Right ventricle myocardium inferior (tissue), 1 donor: Measurements from ENCODE around the gene RERGL. TPM values are rescaled to one million over a fixed set of nuclear protein-coding genes. Genes with fewer than 3 reads are reported as not detected.
A peak's percentile ranks its signal among the peaks of the same experiment; 100 is the strongest.
"Not testable (repeated sequence)": the region's sequence is repeated elsewhere in the genome, so short reads cannot be mapped to it uniquely, and the experiment has no call there.

Experiments
- ATAC-seq: fragments of 200-7000 bp; cut with Tn5 transposase; one replicate; pipeline ENCODE4 v1.9.1; 2020; ENCODE audit warnings: mild to moderate bottlenecking, moderate library complexity
- DNase-seq: peaks from one replicate; pipeline ENCODE4 v3.0.0; 2021; ENCODE audit errors: missing footprints
- intact Hi-C: fragments of 100-400 bp; cut with DNase I; formaldehyde crosslinking; loops from one replicate; pipeline ENCODE4 v1.11.0; 2022
- long read RNA-seq: library from polyadenylated mRNA; unstranded; transcript quantifications from one replicate; pipeline ENCODE4 v2.0.0, GENCODE V29; 2021
- total RNA-seq: library from RNA; stranded (reverse); fragmentation: NEBNext Ultra II Directional; extraction: Animal tissue kit (Norgen Biotek cat#: 25700); gene quantifications from one replicate; pipeline ENCODE4 v1.2.1, GENCODE V29; 2021
- donor health status: DM: no; HTN: yes; CAD: no; lungs with severe emphysema.

Gene RERGL, protein sequence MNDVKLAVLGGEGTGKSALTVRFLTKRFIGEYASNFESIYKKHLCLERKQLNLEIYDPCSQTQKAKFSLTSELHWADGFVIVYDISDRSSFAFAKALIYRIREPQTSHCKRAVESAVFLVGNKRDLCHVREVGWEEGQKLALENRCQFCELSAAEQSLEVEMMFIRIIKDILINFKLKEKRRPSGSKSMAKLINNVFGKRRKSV
- total RNA-seq, result 2.1 TPM
- long read RNA-seq, partial matches to known transcripts, result 0 of 1 reads
- long read RNA-seq, other reads (novel, unspliced or antisense), result 0 of 1 reads

DNA sequence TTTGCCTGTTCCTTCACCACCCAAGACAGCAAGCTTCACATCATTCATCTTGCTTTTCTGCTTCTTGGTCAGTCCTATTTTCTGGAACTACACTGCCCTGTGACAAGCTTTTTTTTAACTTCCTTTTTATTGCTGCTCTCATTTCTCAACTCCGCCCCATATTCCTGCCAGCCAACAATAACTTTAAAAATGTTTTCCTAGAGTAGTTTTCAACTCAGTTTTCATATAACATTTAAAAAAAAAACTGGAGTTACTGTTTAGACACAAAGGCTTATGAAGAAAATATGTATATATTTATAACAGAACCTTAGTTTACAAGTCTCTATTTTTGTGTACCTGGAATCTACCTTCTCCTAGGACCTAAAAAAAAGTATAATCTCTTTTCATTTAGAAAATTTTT lies at the start of gene RERGL:
Gene RERGL, minus strand, starts transcription at position 101 of the 400 bp plus-strand sequence. Its CDS starts 53 bp downstream, at position 48.
- ATAC-seq (no peak), DNase-seq (no peak)
- intact Hi-C loops, result no loop called here

DNA sequence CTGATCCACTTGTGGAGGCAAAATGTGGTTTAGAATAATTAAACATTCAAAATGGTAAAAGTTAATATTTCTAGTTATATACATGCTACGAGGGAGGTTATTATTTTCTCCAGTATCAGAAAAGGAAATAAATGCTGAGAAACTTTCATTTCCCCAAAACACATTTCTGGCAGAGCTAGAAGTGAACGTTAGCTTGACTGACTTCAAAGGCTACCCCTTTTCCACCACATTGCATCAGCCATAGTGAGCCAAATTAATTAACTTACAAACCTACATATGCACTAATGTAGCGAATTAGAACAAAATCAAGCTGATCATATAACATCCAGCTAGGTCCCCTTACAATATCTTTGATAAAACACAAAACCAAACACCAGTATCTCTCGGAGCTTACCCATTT lies 49.3 kb upstream of the RERGL start:
- no peak for ATAC-seq
- no peak for DNase-seq
- intact Hi-C loops, result no loop called here

DNA sequence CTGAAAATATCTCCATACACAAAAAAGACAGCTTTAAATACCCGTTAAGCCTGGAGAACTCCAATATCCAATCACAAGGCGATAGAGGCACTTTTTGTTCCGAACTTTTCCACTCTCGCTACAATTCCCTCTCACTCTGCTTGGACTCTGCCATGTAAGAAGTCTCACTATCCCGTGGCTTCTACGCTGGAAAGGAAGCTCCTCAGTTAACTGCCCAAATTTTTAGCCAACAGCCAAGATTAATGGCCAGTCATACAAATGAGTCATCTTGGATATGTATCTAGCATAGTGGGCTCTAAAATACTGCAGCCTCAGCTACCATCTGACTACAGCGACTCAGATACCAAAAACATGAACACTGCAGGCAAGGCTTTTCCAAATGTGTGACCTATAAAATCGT lies 45.5 kb upstream of the RERGL start:
- intact Hi-C loops, result no loop called here
- DNase-seq (no peak), ATAC-seq (no peak)

DNA sequence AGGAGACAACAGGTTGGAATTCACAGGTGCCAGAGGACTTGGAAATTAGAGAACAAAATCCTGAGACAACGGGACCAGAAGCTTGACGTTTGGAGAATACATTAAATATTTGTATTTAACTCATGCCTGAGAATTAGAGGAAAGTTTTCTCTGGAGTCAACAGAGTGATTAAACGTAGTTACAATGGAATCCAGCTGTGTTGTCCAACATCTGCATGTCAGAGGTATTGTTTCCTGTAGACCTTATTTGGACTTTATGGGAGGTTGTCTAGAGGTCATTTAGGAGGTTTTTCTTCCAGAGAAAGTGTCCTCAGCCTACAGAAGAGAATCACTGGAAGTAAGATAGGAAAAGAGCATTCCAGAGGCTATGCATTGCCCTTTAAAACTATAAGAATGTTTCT lies 45.1 kb upstream of the RERGL start:
- no peak for ATAC-seq
- intact Hi-C loops, result no loop called here

DNA sequence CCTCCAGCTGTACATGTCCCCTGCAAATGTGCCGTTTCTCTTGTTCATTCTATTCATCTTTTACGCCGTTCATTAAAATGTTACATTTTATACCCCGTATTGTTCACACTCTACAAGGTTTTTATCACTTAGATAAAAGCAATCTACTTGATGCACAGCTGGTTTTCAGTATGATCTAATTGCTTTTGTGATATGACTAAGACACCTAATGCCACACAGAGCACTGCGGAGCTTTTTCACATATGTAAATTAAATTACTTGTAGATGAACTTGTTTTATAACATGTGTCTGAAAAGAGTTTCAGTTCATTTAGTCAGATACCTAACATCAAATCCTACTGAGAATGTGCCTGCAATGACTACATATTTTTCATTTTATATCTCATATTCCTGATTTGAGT lies 40.9 kb upstream of the RERGL start:
- DNase-seq (no peak), ATAC-seq (no peak)
- intact Hi-C loops, result no loop called here

More for the DNA sequence above, 45.1 kb upstream of the RERGL start:
- DNase-seq, result no peak

DNA sequence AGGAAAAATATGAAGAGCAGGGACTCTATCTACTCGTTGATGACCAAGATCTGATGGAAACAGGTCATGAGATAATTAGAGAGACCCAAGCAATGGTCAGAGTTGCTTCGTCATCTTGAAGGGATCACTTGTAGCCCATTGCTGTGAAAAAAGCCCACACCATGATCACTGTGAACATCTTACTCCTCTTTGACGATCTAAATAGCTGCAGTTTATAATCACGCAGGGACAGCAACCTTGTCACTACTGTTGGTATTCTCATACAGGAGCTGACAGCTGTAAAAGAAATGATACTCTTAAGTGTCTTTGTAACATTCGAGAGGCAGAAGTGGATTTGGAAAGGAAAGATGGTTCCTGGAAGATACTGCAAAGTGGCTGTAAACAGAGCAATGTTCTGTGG lies 33.7 kb upstream of the RERGL start:
- intact Hi-C loops, result no loop called here
- ATAC-seq, result no peak
- DNase-seq, result no peak

DNA sequence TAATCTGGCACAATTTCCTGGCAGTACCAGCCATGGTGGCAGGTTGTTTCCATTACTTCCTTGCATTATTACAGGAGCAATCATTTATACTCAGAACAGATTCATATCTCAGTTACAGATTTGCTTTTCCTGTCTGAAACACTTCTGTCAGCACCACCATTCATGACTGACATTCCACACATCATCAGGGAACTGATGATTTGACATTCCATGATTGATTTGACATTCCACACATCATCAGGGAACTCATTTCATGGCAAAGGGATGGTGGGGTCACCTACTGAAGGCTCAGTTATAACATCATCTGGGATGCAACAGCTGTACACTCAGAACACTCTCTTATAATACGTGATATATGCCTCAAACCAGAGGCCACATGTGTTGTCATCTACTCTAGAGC lies 30.9 kb upstream of the RERGL start:
- DNase-seq (no peak), ATAC-seq (no peak)
- intact Hi-C loops, result no loop called here

DNA sequence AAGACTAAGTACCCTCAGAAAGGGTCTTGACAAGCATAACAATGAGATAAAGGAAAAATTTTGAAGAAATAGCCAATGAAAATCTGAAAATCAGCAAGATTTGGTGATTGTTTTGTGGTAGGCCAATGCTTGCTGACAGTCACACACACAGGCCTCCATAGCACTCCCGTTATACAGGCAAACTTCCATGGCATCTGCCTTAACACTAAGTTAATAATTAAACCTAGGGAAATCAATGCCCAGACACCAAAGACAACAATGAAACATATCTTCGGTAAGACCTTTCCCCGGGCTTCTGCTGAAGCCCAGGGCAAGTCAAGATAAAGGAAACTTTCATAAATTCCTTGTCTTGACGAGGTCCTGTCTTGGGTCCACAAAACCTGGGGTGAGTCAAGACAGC lies 18.6 kb upstream of the RERGL start:
- no peak for DNase-seq
- ATAC-seq, result no peak
- intact Hi-C loops, result no loop called here

DNA sequence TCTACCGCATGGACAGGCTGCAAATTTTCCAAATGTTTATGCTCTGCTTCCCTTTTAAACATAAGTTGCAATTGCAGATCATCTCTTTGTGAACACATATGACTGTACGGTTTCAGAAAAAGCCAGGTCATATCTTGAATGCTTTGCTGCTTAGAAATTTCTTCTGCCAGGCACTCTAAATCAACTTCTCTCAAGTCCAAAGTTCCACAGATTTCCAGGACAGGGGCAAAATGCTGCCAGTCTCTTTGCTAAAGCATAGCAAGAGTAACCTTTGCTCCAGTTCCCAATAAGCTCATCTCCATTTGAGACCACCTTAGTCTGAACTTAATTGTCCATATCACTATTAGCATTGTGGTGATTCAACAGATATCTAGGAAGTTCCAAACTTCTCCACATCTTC lies 13.6 kb upstream of the RERGL start:
- DNase-seq (no peak), ATAC-seq (no peak)
- intact Hi-C loops, result no loop called here

DNA sequence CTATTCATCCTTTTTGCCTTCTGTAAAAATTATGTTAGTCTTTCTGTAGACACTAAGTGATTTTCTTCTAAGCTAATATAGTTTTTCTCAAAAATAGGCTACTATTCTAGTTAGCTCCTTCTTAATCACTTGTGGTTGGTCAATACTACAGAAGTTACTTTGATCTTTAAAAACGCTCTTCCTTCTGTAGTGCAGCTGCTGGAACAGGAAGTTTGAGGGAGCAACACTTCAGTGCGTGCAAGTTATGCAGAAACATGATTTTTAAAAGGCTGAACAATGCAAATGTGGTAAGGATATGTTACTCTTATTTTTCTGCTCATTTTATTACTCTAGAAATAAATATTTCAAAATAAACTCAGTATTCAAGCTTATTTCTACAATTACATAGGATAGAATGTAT lies 11.1 kb upstream of the RERGL start:
- intact Hi-C loops, result no loop called here

DNA sequence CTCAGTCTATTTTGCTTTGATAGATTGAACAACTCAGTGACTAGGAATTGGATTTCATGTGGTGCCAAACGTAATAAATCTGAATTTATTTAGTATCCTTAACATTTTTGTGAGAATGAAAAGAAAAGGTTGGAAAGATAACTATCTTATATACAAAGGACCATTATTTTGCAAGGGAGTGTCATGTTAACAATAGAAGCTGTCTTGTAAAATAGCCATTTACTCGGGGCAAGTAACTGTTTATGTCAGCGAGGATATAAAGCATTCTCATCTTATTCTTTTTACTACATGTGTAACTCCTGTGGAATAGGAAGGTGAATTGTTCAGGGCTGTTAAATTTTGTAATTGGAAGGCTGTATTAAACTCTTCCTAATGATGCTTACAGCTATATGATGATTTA lies 5.9 kb downstream of the RERGL start:
- DNase-seq, result no peak
- intact Hi-C loops, result no loop called here
- no peak for ATAC-seq

More for the DNA sequence above, 11.1 kb upstream of the RERGL start:
- ATAC-seq (no peak), DNase-seq (no peak)

DNA sequence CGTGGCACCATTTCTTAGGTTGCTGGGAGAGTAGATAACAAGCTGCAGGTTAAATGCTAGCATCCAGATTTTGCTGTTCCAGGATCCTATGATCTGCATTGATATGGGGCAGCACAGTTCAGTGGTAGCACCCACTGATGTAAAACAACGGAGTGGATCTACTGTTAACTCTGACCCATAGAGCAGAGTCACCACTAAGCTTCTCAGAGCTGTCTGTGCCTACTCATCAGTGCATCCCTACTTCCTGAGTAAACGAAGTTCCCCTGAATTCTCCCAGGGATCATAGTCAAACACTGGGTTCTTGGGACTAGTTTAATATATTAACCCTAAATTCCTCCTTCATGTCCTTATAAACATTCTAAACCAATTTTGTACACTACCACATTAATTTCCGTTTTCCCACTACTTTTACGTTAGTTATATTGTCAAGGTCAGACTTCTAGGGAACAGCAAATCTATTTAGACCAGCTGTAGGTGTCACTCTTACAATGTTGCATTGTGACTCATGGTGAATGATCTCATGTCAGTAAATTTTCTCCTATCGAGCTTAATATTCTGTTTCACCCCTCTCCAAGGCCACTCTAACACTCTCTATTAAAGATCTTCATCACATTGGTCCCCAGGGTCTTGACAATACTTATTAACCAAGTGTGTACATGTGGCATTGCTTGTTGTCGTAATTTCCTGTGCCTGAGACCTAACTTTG lies 10.3 kb downstream of the RERGL start:
- intact Hi-C loops, result no loop called here
- ATAC-seq, result no peak
- DNase-seq, result no peak

DNA sequence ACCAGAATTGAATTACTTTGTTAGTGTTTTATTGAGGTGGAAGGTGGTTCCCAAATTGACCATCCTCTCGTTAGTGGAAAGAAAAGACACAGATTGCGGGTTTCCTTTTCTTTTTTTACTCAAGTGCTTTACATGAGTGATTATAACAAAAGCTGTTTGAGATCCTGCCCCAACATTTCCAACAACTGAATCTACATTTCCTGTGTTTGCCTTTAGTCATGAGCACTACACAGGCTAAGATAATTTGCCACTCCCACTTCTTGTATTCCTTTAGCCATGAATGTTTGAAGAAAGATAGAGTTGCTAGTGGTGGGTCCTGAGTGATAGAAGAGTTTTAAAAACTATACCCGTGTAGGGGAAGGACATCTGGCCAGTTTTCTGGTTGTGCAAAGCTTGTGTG lies 16.0 kb downstream of the RERGL start:
- intact Hi-C loops, result no loop called here
- ATAC-seq, result no peak
- DNase-seq, result no peak

DNA sequence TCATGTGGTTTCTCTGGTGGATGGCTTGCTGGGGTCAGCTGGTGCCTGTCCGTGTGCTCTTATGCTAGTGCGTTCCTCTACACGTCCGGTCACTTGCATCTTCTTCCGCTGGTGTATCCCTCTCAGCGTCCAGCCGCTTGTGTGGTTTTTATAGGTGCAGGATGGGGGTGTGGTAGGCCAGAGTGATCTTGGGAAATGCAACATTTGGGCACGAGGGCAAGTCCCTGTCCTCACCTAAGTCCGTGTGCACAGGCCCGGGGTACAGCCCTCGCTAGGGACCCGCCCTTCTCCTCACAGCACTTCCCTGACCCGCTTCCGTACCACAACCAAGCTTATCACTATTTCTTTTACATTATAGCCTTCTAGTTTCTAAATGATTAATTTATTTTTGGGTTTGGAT lies 17.3 kb downstream of the RERGL start:
- no peak for ATAC-seq
- intact Hi-C loops, result no loop called here

DNA sequence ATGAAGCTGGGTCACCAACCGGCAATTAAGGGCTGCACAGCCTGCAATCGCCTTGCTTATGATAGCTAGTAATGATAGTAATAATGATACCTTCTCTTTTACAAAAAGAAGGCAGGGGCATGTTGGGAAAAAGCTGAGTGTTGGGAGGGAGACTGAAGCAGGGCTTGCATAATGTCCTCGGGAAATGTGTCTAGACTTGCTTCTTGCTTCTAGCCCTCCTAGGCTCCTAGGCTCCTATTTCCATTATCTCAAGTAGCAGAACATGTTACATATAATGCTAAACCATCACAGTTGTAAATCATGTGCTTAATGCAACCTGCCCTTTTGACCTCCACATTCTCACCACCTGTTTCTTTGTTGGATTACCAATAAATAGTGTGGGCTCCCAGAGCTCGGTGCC lies 18.7 kb downstream of the RERGL start:
- intact Hi-C loops, result no loop called here
- DNase-seq (no peak), ATAC-seq (no peak)

More for the DNA sequence above, 17.3 kb downstream of the RERGL start:
- peak; percentile 39 for DNase-seq

DNA sequence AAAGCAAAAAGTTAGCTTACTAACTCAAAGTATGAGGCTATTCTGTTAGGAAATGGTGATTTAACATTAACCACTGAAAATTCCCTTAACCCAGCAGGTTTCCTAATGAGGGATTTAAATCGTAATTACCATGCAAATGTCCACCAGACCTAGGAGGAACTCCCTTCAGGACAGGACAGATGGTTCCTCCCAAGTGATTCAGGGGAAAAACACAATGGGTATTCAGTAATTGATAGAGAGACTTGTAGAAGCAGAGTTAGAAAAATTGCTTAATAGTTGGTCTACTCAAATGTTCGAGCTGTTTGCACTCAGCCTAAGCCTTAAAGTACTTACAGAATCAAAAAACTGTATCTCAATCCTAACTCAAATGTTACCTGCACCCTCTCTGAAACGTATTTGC lies 21.6 kb downstream of the RERGL start:
- ATAC-seq (no peak), DNase-seq (no peak)
- intact Hi-C loops, result no loop called here

DNA sequence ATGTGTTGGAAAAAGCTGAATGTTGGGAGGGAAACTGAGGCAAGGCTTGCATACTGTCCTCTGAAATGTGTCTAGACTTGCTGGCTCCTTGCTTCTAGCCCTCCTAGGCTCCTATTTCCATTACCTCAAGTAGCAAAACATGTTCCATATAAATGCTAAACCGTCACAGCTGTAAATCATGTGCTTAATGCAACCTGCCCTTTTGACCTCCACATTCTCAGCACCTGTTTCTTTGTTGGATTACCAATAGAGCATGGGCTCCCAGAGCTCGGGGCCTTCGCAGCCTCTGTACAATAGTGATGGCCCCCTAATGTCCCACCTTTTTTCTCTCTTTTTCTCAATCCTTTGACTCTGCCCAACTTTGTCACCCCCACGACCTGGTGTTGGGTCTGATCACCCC lies 23.3 kb downstream of the RERGL start:
- intact Hi-C loops, result no loop called here
- no peak for DNase-seq
- ATAC-seq, result no peak

DNA sequence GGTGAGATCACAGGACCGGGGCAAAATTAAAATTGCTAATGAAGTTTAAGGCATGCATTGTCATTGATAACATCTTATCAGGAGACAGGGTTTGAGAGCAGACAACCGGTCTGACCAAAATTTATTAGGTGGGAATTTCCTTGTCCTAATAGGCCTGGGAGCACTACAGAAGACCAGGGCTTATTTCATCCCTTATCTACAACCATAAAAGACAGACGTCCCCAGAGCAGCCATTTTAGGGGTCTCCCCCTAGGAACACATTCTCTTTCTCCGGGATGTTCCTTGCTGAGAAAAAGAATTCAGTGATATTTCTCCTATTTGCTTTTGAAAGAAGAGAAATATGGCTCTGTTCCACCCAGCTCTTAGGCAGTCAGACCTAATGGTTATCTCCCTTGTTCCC lies 27.1 kb downstream of the RERGL start:
- DNase-seq, ATAC-seq, intact Hi-C loops: not testable (repeated sequence)

DNA sequence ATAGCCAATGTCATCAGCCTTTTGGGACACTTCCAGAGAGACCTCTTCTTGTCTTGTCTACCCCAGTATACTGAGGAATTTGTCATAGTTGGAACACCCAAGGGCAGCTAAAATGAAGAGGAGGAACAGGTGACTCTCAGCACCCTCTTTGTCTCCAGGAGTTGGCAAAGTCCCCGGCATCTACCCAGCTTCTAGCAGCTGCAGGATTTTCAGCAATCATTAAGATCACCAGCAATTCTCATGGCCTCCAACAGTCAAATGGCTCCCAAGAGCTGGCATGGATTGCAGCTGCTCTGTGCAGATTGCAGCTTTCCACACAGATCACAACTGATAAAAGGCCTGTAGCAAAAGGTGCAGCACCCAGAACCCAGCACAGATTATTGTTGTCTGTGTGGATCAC lies 32.9 kb downstream of the RERGL start:
- intact Hi-C loops, result no loop called here
- ATAC-seq, result no peak

DNA sequence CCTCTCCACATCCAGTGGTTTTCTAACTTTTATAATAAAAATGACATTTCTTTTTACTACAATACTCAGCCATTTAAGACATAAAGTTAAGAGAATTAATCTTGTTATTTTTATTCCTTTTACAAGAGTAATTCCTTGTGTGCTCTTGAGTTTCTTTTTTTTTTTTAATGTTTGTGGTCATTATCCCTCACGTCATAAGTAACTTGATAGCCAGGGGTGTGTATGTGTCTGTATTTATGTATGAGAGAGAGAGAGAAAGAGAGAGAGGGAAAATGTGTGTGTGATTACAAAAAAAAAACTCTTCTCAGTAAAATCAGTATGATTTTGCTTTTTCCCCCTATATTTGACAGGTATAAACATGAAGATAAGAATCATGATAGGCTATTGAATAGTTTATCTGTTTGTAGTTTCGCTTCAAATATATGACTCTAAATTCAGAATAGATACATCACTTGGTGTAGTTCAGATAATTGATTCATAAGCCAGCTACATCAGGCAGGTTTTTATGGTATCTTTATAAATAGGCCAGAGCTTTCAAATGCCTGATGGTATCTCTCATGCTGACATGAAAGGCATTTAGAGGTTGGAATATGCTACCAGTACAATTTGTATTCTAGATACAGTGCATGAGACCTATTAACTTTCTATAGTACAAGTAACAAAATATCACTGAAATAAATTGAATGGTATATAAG lies 34.9 kb downstream of the RERGL start:
- intact Hi-C loops, result no loop called here
- DNase-seq (no peak), ATAC-seq (no peak)

More for the DNA sequence above, 32.9 kb downstream of the RERGL start:
- no peak for DNase-seq
